OCI-LY3 (cell line): ENCODE data around the gene AFM.

ENCODE experiments used
- CTCF ChIP-seq: fragments of 200-600, 300-600 bp; sonication (generic); IDR thresholded peaks from 2 replicates; pipeline ENCODE4 v1.5.1; 2014; ENCODE audit warnings: antibody characterized with exemption, low read length, low read depth
- EZH2phosphoT487 ChIP-seq: fragments of 200-600 bp; shearing (Covaris generic); IDR thresholded peaks from 2 replicates; pipeline ENCODE4 v1.6.1; 2018; ENCODE audit warnings: antibody characterized with exemption, mixed run types, low read depth

DNA sequence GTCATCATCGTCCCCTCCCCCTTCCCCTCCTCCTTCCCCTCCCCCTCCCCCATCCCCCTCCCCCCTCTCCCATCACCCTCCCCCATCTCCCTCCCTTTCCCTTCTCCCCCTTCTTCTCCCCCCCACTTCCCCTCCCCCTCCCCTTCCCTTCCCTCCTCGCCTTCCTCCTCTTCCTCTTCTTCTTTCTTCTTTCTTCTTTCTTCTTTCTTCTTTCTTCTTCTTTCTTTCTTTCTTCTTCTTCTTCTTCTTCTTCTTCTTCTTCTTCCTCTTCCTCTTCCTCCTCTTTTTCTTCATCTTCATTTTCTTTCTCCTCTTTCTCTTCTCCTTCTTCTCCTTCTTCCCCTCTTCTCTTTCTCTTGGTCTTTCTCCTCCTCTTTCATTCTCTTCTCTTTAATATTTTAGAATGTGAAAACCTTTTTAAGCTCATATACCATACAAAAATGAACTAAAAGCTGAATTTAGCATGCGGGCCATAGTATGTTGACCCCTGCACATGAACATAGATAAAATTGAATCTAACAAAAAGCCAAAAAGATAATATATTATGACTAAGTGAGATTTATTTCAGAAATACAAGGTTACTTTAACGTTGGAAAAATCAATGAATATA is 20.5 kb upstream of the AFM start:
- TF ChIP-seq CTCF: no peak
- TF ChIP-seq EZH2phosphoT487: no peak
